GM20431 (cell line): Measurements from ENCODE around the gene ADIPOQ.
"Not testable (repeated sequence)": the region's sequence is repeated elsewhere in the genome, so short reads cannot be mapped to it uniquely, and the experiment has no call there.

Experiments used
- in situ Hi-C: fragments of 300-500 bp; cut with MseI, MboI; formaldehyde crosslinking; loops from one replicate; pipeline ENCODE4 v1.15.0; 2020; ENCODE audit warnings: low sequenced_read_pairs; ENCODE audit not compliant: unreplicated experiment

The ADIPOQ gene

DNA sequence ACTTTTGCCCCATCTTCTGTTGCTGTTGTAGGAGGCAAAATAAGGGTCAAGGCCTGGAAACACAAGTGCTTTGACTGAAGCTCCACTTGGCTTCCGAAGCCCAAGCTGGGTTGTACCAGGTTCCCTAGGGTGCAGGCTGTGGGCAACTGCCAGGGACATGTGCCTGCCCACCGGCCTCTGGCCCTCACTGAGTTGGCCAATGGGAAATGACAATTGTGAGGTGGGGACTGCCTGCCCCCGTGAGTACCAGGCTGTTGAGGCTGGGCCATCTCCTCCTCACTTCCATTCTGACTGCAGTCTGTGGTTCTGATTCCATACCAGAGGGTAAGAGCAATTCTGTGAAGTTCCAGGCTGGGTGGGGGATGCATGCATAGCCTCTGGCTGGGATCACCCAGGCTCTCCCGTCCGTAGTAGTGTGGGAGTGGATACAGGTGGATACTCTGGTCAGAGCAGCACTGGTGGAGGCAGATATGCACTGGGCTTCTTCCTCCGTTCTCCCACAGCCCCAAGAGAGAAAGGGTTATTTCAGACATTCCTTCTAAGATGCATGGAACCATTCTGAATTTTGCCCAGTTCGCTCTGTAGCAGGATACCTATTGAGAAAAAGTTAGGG, at the start of gene ADIPOQ:
Gene ADIPOQ, plus strand, starts transcription at position 285 of the 613 bp plus-strand sequence. CDS start 10,349 bp downstream, outside the sequence.
- in situ Hi-C loops = no loop called here

DNA sequence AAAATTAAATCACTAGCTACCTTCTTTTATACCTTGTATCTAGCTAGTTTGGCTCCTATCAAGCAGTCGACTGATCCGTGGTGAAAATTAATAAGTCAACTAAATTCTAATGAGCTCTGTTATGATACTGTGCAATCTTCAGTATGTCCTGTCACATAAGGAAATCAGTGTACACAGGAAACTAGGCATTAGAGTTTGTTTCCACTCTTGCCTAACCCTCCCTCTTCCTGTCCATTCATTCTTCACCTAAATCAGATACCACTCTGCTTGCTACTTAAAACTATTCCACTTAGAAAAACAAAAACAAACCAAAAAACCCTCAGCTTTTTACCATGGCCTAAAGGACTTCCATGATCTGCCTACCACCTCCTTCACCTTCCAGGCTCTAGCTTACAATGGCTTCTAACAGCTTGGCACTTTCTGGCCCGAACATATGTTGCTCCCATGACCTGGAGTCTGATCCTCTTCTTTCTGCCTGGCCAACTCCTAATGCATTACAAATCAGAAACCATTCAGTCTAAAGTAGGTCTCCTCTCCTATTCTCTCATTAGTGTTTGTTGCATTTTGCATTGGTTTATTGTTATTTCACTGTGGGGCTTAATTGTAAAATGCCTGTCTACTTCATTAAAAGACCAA, 44.2 kb upstream of the ADIPOQ start:
- in situ Hi-C loops = no loop called here

DNA sequence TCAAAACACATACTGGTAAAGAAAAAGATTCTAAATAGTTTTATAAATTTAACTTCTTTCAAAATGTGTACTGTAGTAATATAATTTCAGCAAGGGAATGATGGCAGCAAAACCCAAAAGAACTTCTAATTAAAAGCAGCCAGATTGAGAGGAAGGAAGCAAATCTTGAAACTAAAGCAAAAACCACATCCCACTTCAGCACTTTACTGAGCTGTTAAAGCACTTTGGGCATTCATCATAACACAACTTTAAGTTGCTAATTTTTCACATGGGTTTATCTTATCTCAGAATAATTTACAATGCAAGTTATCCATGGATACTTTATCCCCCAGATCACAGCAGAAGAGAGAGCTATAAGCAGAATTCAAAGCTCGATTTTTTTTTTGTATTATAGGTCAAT, 42.2 kb upstream of the ADIPOQ start:
- in situ Hi-C loops = no loop called here

DNA sequence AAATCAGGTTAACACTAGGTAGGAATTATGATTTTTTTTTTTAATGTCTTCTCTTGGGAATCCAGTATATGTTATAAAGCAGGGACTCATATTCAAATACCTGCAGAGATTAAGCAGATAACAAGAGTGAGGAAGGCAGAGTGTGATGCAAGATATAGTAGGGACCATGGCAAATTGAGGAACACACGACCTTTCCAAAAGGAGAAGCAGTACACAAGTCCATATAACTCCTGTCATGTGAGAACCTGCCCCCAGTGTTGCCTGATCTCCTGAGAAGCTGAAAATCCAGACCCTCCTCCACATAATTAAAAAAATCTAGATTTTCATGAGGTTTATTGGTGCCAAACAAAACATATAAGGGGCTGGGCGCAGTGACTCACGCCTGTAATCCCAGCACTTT, 39.8 kb upstream of the ADIPOQ start:
- in situ Hi-C loops = no loop called here

DNA sequence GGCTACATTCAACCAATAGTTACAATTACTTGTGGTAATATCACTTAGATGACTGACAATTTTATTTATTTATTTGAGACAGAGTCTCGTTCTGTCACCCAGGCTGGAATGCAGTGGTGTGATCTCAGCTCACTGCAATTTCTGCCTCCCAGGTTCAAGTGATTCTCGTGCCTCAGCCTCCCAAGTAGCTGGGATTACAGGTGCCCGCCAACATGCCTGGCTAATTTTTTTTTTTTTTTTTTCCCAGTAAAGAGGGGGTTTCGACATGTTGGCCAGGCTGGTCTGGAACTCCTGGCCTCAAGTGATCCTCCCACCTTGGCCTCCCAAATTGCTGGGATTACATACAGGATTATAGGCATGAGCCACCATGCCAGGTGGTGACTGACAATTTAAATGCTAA, 39.1 kb upstream of the ADIPOQ start:
- in situ Hi-C loops = not testable (repeated sequence)

DNA sequence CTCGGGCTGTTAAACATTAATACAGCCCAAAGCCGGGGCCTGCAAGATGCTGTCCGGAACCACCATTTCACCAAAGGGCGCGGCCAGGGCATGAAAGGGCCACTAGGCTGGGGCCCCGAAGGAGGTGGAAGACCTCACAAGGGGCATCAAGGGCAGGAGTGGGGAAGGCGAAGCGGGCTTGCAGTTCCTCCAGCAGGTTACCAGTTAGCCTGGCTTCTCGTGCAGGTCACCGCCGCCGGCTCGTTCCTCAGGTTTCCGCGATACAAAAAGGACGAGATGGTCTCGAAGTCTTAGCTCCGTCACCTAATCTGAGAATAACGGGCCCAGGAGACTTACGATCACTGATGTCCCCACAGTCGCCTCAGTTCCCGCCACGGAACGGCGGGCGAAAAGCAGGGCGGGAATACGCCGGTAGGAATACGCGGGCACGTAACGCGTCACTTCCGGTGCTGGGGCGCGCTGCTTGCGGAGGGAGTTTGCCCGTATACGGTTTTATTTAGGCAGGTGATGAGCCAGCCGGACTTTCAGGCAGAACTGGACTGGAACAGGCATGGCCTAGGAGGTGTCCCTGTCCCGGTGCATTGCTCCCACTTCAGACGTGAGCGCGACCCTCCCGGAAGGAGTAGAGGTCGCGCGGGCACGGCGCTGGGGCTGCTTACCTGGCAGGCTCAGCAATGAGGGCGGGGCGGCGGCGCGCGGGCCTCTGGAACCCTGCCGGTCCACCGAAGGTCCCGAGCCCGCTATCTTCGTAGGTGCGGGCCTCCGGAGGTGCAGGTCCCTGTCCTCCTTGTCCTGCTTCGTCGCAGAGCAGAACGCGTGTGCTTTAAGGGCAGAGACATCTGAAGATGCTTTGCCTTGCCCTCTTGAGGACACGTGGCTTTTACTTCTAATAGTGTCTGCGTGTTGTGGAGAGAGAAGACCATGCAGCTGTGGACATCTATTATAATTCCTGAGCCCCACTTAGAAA, 36.1 kb upstream of the ADIPOQ start, which contains the start of gene RFC4:
Gene RFC4, minus strand, starts transcription at position 394 of the 967 bp plus-strand sequence. CDS start 1,769 bp downstream, outside the sequence.
- in situ Hi-C loops = no loop called here

DNA sequence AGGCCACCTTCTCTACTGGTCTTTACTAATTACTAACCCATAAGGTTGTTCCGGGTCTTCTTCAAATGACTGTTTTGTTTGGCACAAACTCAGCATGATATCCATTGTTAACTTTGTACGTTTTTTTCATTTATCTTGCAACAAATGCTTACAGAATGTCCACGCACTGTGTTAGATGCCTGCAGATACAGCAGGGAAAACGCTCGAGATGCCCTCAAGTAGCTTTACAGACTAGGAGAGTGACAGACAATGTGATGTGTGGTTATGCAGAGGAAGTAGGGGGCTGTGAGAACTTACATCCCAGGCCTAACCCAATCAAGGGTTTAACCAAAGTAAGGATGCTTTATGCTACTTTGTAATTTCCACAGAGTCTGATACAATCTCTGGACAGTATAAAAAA, 35.3 kb upstream of the ADIPOQ start:
- in situ Hi-C loops = no loop called here

DNA sequence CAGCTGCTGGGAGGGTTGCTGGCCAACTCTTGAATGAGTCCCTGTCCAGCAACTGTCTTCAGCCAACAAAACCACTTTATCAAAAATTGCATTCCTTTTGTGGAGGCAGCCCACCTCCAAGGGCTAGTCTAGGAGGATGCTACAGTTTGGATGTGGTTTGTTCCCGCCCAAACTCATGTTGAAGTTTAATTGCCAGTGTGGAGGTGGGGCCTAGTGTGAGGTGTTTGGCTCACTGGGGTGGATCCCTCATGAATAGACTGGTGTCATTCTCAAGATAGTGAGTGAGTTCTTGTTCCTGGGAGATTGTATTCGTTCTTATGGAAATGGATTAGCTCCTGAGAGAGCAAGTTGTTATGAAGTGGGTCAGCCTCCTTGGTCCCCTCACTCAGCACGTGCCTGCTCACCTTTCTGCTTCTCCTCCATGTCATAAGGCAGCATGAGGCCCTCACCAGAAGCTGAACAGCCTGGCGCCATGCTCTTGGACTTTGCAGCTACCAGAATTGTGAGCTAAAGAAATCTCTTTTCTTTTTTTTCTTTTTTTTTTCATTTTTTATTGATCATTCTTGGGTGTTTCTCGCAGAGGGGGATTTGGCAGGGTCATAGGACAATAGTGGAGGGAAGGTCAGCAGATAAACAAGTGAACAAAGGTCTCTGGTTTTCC, 32.0 kb upstream of the ADIPOQ start:
- in situ Hi-C loops = loop anchor here (10.0 kb wide), 1 partner anchor 196 kb away; the partner anchor contains the start of gene AHSG

DNA sequence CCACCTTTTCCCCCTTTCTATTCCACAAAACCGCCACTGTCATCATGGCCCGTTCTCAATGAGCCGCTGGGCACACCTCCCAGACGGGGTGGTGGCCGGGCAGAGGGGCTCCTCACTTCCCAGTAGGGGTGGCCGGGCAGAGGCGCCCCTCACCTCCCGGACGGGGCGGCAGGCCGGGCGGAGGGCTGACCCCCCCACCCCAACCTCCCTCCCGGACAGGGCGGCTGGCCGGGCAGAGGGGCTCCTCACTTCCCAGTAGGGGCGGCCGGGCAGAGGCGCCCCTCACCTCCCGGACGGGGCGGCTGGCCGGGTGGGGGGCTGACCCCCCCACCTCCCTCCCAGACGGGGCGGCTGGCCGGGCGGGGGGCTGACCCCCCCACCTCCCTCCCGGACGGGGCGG, 31.2 kb upstream of the ADIPOQ start:
- in situ Hi-C loops = loop anchor here (10.0 kb wide), 1 partner anchor 197 kb away; the partner anchor contains the start of gene AHSG

DNA sequence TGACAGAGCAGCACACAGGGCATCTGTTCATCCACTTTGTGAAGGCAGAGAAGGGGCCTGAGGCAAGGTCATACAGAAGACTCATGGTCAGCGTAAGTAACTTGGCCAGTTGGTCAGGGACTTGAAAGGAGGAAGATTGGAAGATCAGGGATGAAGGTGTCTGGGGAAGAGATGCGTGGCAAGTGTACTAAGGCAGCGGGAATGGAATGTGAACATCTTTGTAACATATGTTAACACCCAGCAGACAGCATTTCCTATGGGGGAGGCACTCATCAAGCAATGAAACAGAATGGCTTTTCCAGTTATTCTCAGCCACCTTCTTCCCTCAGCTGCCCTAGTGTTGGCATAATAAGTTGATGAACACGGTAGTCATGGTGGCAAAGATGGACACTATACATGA, 28.4 kb upstream of the ADIPOQ start:
- in situ Hi-C loops = loop anchor here (10.0 kb wide), 1 partner anchor 199 kb away; the partner anchor contains the start of gene AHSG

DNA sequence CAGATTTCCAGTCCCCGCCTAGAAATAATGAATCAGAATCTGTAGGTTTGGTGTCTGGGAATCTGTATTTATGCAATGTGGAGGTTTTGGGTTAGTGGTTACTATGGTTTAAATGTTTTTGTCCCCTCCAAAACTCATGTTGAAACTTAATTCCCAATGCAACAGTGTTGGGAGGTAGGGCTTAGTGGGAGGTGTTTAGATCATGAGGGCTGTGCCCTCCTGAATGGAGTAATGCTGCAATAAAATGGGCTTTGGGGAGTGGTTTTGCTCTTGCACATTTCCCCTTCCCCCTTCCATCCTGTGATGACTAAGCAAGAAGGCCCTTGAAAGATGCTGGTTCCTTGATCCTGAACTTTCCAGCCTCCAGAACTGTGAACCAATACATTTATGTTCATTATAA, 27.1 kb upstream of the ADIPOQ start:
- in situ Hi-C loops = loop anchor here (10.0 kb wide), 1 partner anchor 201 kb away; the partner anchor contains the start of gene AHSG

DNA sequence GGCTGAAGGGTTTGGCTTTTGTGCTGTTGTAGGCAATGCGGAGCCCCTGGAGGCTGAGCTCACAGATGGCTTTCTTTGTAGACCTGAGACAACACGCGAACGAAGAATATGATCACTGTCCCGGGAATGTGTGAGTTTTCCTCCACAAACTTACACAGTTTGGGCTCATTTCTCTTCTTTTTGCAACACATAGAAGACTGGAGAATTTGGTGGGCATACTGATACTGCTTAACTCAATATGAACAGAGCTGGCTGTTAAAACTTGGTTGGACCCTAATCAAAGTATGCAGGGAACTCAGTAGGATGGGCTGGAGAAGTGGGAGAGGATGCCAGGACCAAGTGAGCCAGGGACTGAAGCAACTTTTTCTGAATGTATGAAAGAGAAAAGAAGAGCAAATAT, 24.0 kb upstream of the ADIPOQ start:
- in situ Hi-C loops = loop anchor here (10.0 kb wide), 1 partner anchor 204 kb away; the partner anchor contains the start of gene AHSG

DNA sequence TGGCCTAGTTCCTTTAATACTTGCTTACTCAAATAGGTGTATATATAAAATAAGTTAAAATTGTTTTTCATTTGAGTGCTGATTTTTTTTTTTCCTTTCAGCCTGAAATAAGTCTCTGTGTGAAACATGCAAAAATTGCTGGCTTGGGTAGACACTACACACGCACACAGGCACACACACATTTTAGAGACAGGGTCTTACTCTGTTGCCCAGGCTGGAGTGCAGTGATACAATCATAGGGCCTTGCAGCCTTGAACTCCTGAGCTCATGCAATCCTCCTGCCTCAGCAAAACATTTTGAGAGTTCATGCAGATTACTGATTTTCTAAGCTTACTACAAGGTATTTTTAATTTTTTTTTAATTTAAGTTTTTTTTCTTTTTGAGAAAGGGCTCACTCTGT, 23.6 kb upstream of the ADIPOQ start:
- in situ Hi-C loops = loop anchor here (10.0 kb wide), 1 partner anchor 204 kb away; the partner anchor contains the start of gene AHSG

DNA sequence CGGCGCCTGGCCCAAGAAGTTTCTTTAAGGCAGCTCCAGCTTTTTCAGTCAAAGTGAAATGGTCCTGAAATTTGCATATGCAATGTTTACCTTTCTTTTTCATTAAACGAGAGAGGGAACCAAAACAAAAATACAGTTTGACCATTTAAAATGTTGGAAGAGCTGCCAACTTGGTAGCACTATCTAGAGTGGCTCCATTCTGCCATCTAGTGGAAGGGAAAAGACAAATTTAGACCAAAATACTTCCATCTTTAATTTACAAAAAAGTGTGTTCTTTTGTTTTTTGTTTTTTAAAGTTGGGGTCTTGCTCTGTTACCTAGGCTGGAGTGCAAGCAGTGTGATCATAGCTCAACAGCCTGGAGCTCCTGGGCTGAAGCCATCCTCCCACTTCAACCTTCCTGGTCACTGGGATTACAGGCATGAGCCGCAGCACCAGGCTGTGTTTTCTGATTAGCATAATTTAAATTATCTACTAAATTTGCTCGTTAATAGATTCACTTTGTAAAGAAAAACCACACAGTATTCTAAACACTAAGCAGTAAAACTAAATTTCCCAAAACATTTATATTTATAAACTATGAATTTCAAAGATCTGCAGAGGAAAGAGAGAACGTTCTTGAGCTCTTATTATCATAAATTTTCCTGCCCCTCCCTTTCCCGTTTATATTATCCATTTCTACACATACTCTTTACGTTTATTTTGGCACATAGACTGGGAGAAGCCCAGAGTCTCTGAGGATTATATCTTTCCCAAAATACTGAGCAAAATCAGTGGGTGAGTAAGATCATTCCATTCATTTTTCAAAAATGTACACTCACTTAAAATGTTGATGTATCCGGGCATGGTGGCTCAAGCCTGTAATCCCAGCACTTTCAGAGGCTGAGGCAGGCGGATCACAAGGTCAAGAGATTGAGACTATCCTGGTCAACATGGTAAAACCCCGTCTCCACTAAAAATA, 20.8 kb upstream of the ADIPOQ start:
- in situ Hi-C loops = no loop called here

DNA sequence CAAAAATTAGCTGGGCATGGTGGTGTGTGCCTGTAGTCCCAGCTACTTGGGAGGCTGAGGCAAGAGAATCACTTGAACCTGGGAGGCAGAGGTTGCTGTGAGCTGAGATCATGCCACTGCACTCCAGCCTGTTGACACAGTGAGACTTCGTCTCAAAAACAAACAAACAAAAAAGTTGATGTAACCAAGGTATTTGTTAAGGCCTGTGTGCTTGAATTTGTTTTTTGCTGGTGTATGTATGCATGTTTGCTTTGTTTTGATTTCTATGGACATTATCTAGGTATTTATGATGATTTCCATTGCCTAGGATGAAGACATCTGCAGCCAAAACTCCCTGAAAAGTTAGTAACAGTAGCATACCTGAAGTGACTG, 20.1 kb upstream of the ADIPOQ start:
- in situ Hi-C loops = not testable (repeated sequence)

DNA sequence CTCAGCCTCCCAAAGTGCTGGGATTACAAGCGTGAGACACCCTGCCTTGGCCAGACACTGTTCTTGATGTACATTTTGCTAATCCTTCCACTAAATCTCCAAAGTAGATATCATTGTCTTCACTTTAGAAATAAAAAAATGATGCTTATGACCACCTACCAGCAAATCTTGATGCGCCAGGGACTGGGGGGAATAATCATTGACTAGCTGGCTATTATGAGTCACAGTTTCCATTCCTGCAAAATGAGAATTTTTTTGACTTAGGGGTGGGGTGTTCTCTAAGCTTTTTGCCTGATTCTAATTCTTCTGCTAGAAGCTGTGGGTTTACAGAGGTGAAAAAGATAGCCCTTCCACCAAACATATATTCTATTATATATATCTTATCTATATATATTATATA, 19.1 kb upstream of the ADIPOQ start:
- in situ Hi-C loops = no loop called here

DNA sequence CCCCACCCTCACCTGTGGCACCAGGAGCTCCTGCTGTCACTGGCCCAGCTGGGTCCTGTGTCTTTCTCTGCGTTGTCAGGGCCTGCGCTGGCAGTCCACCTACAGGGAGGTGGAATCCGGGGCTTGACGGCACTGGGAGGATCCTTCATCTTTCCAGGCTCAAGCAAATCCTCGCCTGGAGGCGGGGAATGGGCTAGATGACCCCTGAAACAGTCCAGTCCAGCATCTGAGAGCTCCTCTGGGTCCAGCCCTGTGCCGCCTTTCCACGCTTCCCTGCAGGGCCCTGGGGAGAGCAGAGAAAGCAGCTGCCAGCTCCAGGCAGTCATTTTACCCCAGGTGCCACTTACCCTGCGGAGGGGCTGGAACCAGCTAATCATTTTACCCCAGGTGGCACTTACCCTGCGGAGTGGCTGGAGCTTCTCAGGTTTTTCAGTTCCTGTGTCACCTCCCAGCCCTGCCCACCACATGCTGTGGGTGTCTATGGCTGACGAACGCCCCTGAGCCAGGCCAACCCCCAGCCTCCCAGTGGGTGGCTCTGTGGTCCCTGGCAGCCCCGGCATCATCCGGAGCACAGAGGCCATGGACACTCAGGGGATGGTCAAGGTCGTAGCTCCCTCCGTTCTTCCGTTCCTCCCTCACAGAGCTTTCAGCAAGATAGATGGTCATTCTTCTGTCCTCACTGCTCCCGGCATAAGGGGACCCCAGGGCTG, 17.9 kb upstream of the ADIPOQ start:
- in situ Hi-C loops = no loop called here

DNA sequence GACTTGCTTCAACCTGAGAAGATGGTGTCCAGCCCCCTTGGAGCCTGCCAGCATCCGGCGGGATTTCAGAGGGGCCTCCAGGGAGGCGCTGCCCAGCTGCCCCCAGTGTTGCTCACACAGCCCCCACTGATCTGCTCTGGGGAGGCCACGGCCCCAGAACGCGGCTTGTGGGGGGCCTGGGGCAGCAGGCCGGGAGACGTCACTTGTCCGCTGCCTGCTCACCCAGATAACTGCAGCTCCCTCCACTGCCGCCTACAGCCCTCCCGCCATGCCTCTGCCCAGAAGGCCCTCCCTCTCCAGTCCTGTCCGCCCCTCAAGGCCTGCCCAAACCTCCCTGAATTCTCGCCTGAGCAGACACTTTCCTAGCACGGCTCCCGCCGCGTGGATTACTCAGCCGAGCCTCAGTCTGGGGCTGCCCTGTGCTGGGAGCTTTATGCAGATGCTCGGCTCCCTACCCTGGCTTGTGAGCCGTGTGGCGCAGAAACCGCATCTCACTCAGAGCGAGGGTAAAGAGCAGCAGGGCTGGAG, 17.2 kb upstream of the ADIPOQ start:
- in situ Hi-C loops = no loop called here
